IMR-90 (cell line): ENCODE results near the gene SLC39A11.

Experiments
- CTCF ChIP-seq: conservative IDR thresholded peaks from 2 replicates; pipeline ENCODE4 v1.5.1; 2012; ENCODE audit warnings: mild to moderate bottlenecking, low read depth, low read length, improper control_type of control experiment
- ELK1 ChIP-seq: fragments of 150-350 bp; IDR thresholded peaks from 2 replicates; pipeline ENCODE4 v1.6.1; 2016; ENCODE audit warnings: low read depth, mild to moderate bottlenecking, low read length, moderate library complexity, borderline replicate concordance
- POLR2A ChIP-seq: IDR thresholded peaks from 2 replicates; pipeline ENCODE4 v1.6.1; 2012; ENCODE audit warnings: mild to moderate bottlenecking, low read depth, low read length
- SMC3 ChIP-seq: fragments of 150-350 bp; IDR thresholded peaks from 2 replicates; pipeline ENCODE4 v1.6.1; 2016; ENCODE audit warnings: low read depth, mild to moderate bottlenecking, antibody characterized with exemption, low read length, moderate library complexity

GRCh38 chr17:73042809-73043685 lies 49.4 kb downstream of the SLC39A11 start:
- TF ChIP-seq POLR2A (no peak), CTCF (no peak), SMC3 (no peak), ELK1 (no peak)
